HPDE6-E6E7 (cell line): Measurements from ENCODE around the gene ACADS.
"Not testable (repeated sequence)": the region's sequence is repeated elsewhere in the genome, so short reads cannot be mapped to it uniquely, and the experiment has no call there.

Experiments used
- DNase-seq: peaks from one replicate; pipeline ENCODE4 v3.0.0; 2011; ENCODE audit warnings: missing footprints; ENCODE audit errors: extremely low spot score

The ACADS gene

GRCh38 chr12:120732198-120732597 is 6.6 kb downstream of the ACADS start:
- not testable (repeated sequence) for DNase-seq

GRCh38 chr12:120733574-120733973 is 7.9 kb downstream of the ACADS start:
- DNase-seq = no peak

GRCh38 chr12:120734210-120734609 is 8.6 kb downstream of the ACADS start:
- DNase-seq = no peak

GRCh38 chr12:120735181-120735580 is 9.6 kb downstream of the ACADS start:
- no peak for DNase-seq

- no peak for DNase-seq
Observed at GRCh38 chr12:120736404-120737331, 11.0 kb downstream of the ACADS start.

- no peak for DNase-seq
Observed at GRCh38 chr12:120737557-120738251, 12.1 kb downstream of the ACADS start.

GRCh38 chr12:120738252-120739030 is 12.8 kb downstream of the ACADS start:
- no peak for DNase-seq

- no peak for DNase-seq
Observed at GRCh38 chr12:120739031-120739762, 13.6 kb downstream of the ACADS start.

GRCh38 chr12:120739821-120740613 is 14.4 kb downstream of the ACADS start:
- DNase-seq = no peak

- DNase-seq = no peak
Observed at GRCh38 chr12:120740871-120741270, 15.2 kb downstream of the ACADS start.

GRCh38 chr12:120741476-120742421 is 16.1 kb downstream of the ACADS start:
- DNase-seq = no peak

- no peak for DNase-seq
Observed at GRCh38 chr12:120744922-120745493, 19.4 kb downstream of the ACADS start.

- no peak for DNase-seq
Observed at GRCh38 chr12:120748242-120748641, 22.6 kb downstream of the ACADS start.

GRCh38 chr12:120749256-120749655 is 23.6 kb downstream of the ACADS start:
- no peak for DNase-seq

- DNase-seq = no peak
Observed at GRCh38 chr12:120750806-120751205, 25.2 kb downstream of the ACADS start.

- no peak for DNase-seq
Observed at GRCh38 chr12:120751389-120751788, 25.8 kb downstream of the ACADS start.

- no peak for DNase-seq
Observed at GRCh38 chr12:120754792-120755191, 29.2 kb downstream of the ACADS start.

- DNase-seq = no peak
Observed at GRCh38 chr12:120755269-120755668, 29.6 kb downstream of the ACADS start.

- DNase-seq = no peak
Observed at GRCh38 chr12:120757226-120757742, 31.7 kb downstream of the ACADS start.
